ENCODE measurements around the gene LRIG1.

LRIG1 gene

DNA sequence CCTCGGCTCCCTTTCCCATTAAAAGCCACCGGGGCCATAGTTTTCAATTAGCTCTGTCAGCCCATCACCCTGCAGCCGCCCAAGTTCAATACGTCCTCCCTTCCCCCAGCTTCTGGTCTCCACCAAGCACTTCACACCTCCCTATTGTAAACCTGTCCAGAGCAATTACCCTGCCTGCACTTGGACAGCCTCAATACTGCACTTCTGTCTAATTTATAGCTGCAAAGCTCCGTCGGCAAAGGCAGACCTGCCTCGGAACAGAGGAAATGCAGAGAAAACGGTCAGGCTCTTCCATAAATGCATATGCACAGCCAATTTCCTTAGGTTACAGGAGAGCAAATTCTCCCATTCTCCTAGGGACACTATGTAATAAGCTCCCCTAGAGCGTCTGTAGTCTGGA is 21.9 kb downstream of the LRIG1 start:
- H3K4me3 ChIP-seq (ENCODE audit: low read length) = peak overlapping the region; percentile 63
- H2AFZ ChIP-seq (ENCODE audit: low read depth, low read length) = no peak overlapping the region
- H3K9ac ChIP-seq (ENCODE audit: low read length) = no peak overlapping the region
- H3K27ac ChIP-seq (ENCODE audit: low read length) = no peak overlapping the region
- H3K79me2 ChIP-seq (ENCODE audit: low read length) = peaks cover 100% of the 10 kb centered on the region
- peaks cover 13% of the 10 kb centered on the region; the same call in 1 of the 2 replicates for H4K20me1 ChIP-seq (ENCODE audit: insufficient read depth, low read length)
- peaks cover 100% of the 10 kb centered on the region for H3K4me1 ChIP-seq (ENCODE audit: low read length)
- H3K9me3 ChIP-seq (ENCODE audit: insufficient read depth, low read length) = peaks cover 6% of the 10 kb centered on the region
- H3K27me3 ChIP-seq (ENCODE audit: low read depth, low read length) = no peaks in the 10 kb centered on the region
- H3K4me2 ChIP-seq (ENCODE audit: low read length) = peak overlapping the region; percentile 91
- TF ChIP-seq, protein P1, sequence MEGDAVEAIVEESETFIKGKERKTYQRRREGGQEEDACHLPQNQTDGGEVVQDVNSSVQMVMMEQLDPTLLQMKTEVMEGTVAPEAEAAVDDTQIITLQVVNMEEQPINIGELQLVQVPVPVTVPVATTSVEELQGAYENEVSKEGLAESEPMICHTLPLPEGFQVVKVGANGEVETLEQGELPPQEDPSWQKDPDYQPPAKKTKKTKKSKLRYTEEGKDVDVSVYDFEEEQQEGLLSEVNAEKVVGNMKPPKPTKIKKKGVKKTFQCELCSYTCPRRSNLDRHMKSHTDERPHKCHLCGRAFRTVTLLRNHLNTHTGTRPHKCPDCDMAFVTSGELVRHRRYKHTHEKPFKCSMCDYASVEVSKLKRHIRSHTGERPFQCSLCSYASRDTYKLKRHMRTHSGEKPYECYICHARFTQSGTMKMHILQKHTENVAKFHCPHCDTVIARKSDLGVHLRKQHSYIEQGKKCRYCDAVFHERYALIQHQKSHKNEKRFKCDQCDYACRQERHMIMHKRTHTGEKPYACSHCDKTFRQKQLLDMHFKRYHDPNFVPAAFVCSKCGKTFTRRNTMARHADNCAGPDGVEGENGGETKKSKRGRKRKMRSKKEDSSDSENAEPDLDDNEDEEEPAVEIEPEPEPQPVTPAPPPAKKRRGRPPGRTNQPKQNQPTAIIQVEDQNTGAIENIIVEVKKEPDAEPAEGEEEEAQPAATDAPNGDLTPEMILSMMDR (IDR thresholded peaks at IDR 0.05; ENCODE audit: low read depth, low read length) = no peak
- TF ChIP-seq EZH2phosphoT487 (IDR thresholded peaks at IDR 0.05; ENCODE audit: low read depth) = no peak
- H3K36me3 ChIP-seq (replicated peaks; ENCODE audit: low read depth, low read length) = peaks cover 9% of the 10 kb centered on the region

DNA sequence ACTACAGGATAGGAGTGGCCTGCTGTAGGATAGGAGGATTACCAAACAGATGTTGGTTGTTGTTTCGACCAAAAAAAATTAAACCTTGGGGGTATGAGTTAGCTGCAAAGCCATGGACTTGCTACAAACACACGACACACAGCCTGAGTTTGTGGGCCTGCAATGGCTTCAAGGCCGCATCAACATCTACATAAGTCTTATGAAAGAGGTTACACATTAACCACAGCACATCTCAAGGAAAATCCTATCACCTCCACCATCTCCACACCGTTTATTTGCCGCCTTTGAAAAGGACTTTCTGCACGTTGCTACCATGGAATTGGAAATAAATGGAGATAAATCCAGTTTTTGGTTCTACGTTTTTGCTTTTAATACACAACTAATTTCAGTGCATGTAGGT is 23.0 kb downstream of the LRIG1 start:
- Histone ChIP-seq H3K4me3 (ENCODE audit: low read length) (no peak overlapping the region), H3K36me3 (replicated peaks; ENCODE audit: low read depth, low read length) (peaks cover 9% of the 10 kb centered on the region), H2AFZ (ENCODE audit: low read depth, low read length) (no peak overlapping the region), H4K20me1 (ENCODE audit: insufficient read depth, low read length) (peaks cover 5% of the 10 kb centered on the region; the same call in 1 of the 2 replicates), H3K27me3 (ENCODE audit: low read depth, low read length) (no peaks in the 10 kb centered on the region), H3K9me3 (ENCODE audit: insufficient read depth, low read length) (peaks cover 6% of the 10 kb centered on the region), H3K27ac (ENCODE audit: low read length) (no peak overlapping the region), H3K79me2 (ENCODE audit: low read length) (peaks cover 98% of the 10 kb centered on the region), H3K4me1 (ENCODE audit: low read length) (peaks cover 100% of the 10 kb centered on the region), H3K9ac (ENCODE audit: low read length) (no peak overlapping the region), H3K4me2 (ENCODE audit: low read length) (no peak overlapping the region)
- TF ChIP-seq EZH2phosphoT487 (IDR thresholded peaks at IDR 0.05; ENCODE audit: low read depth) = no peak
- TF ChIP-seq, protein P1 (IDR thresholded peaks at IDR 0.05; ENCODE audit: low read depth, low read length) = no peak

DNA sequence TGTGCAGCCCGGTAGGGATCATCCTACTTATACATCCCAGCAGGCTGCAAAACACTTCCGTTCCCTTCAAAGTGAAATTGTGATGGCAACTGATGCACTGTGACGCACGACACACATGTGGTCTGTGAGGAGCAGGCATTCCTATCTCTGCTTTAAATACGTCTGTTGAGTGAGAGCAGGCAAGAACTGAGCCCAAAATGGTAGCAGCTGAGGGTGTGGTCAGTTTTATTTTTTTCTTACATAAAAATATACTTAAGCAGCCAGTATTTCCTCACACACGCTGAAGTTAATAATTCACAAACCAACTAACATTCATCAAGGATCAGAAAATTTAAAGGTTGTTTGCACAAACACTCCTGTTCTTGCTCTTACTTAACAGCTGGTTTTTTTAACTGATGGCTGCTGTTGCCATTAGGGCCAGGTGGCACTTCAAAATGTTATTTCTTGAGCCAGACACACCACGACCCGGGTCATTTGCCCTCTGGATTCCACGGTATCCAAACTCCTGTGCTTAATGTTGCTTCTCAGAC is 23.9 kb downstream of the LRIG1 start:
- Histone ChIP-seq H3K27ac (ENCODE audit: low read length) (no peak overlapping the region), H3K36me3 (replicated peaks; ENCODE audit: low read depth, low read length) (peaks cover 9% of the 10 kb centered on the region), H4K20me1 (ENCODE audit: insufficient read depth, low read length) (peaks cover 3% of the 10 kb centered on the region; the same call in 1 of the 2 replicates), H3K27me3 (ENCODE audit: low read depth, low read length) (no peaks in the 10 kb centered on the region), H2AFZ (ENCODE audit: low read depth, low read length) (no peak overlapping the region), H3K4me2 (ENCODE audit: low read length) (peak overlapping the region; percentile 29), H3K4me3 (ENCODE audit: low read length) (no peak overlapping the region), H3K9ac (ENCODE audit: low read length) (no peak overlapping the region), H3K79me2 (ENCODE audit: low read length) (peaks cover 89% of the 10 kb centered on the region), H3K9me3 (ENCODE audit: insufficient read depth, low read length) (peaks cover 6% of the 10 kb centered on the region), H3K4me1 (ENCODE audit: low read length) (peaks cover 99% of the 10 kb centered on the region)
- no peak for TF ChIP-seq EZH2phosphoT487 (IDR thresholded peaks at IDR 0.05; ENCODE audit: low read depth)
- TF ChIP-seq, protein P1 (IDR thresholded peaks at IDR 0.05; ENCODE audit: low read depth, low read length) = no peak

DNA sequence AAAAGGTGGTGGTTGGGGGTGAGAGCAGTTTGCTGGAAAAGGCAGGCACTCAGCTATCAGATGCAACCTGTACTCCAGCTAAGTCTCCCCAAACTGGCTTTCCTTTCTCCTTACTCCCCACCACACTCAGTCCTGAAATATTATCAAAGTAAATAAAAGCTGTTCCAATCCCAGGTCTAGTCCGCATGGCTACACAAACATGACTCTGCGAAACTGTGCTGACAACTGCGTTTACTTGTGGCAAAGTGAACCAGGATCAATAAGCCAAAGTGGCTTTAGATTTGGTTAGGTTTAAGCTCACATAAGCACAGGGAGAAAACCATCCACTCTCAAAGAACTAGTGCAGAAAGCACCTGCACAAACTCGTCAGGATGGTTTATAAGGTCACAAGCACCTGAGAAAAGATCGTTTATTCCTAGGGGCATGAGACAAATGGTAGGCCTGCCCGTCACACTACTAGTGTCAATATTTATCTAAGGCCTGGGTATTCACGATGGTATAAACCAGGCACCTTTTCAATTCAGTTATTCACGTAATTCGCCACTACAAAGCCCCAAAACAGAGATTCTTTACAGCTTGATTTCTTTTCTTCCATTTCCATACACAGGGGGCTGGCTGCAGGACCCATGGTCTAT is 25.3 kb downstream of the LRIG1 start:
- Histone ChIP-seq H2AFZ (ENCODE audit: low read depth, low read length) (no peak overlapping the region), H3K27me3 (ENCODE audit: low read depth, low read length) (no peaks in the 10 kb centered on the region), H3K36me3 (replicated peaks; ENCODE audit: low read depth, low read length) (peaks cover 20% of the 10 kb centered on the region), H4K20me1 (ENCODE audit: insufficient read depth, low read length) (peaks cover 2% of the 10 kb centered on the region; the same call in 1 of the 2 replicates), H3K9ac (ENCODE audit: low read length) (no peak overlapping the region), H3K27ac (ENCODE audit: low read length) (no peak overlapping the region), H3K79me2 (ENCODE audit: low read length) (peaks cover 89% of the 10 kb centered on the region), H3K9me3 (ENCODE audit: insufficient read depth, low read length) (peaks cover 10% of the 10 kb centered on the region), H3K4me3 (ENCODE audit: low read length) (no peak overlapping the region), H3K4me2 (ENCODE audit: low read length) (no peak overlapping the region), H3K4me1 (ENCODE audit: low read length) (peaks cover 99% of the 10 kb centered on the region)
- no peak for TF ChIP-seq EZH2phosphoT487 (IDR thresholded peaks at IDR 0.05; ENCODE audit: low read depth)
- TF ChIP-seq, protein P1 (IDR thresholded peaks at IDR 0.05; ENCODE audit: low read depth, low read length) = no peak

Data from OCI-LY3 (cell line).